HL-60 (cell line): Measurements from ENCODE around the gene MEIS1.

Source experiments
- DNase-seq, 2 experiments: peaks; one replicate each; pipeline ENCODE4 v3.0.0-alpha.2; 2010 to 2020; ENCODE audit warnings: low read depth in 1 of 2, low spot score in 1 of 2
- H3K27ac ChIP-seq: fragments of 250-450 bp; sonication (Bioruptor Pico); replicated peaks from 2 replicates; pipeline ENCODE4 v1.5.1; 2020; ENCODE audit warnings: mild to moderate bottlenecking, moderate library complexity
- H3K27me3 ChIP-seq: fragments of 250-450 bp; sonication (Bioruptor Pico); 2 replicates; pipeline ENCODE4 v1.5.1; 2021; ENCODE audit warnings: mild to moderate bottlenecking, moderate library complexity; ENCODE audit not compliant: insufficient read depth, poor library complexity, severe bottlenecking
- H3K4me3 ChIP-seq: replicated peaks from 2 replicates; pipeline ENCODE4 v1.5.1; 2011; ENCODE audit warnings: mild to moderate bottlenecking, control low read depth, low read length; ENCODE audit not compliant: insufficient read depth
- GABPA ChIP-seq: IDR thresholded peaks from 2 replicates; pipeline ENCODE4 v1.6.1; 2012; ENCODE audit warnings: low read depth
- POLR2AphosphoS5 ChIP-seq: IDR thresholded peaks from 2 replicates; pipeline ENCODE4 v1.6.1; 2012; ENCODE audit warnings: low read depth
- REST ChIP-seq: IDR thresholded peaks from 2 replicates; pipeline ENCODE4 v1.6.1; 2012; ENCODE audit warnings: low read depth; ENCODE audit not compliant: insufficient replicate concordance
- SPI1 ChIP-seq: IDR thresholded peaks from 2 replicates; pipeline ENCODE4 v1.6.1; 2012; ENCODE audit warnings: low read depth, mild to moderate bottlenecking, borderline replicate concordance
- TF ChIP-seq, protein P1 (sequence below): IDR thresholded peaks from one replicate; pipeline ENCODE4 v1.5.1; 2011; ENCODE audit warnings: low read length, control low read depth, inconsistent platforms; ENCODE audit not compliant: insufficient read depth

The MEIS1 gene

DNA sequence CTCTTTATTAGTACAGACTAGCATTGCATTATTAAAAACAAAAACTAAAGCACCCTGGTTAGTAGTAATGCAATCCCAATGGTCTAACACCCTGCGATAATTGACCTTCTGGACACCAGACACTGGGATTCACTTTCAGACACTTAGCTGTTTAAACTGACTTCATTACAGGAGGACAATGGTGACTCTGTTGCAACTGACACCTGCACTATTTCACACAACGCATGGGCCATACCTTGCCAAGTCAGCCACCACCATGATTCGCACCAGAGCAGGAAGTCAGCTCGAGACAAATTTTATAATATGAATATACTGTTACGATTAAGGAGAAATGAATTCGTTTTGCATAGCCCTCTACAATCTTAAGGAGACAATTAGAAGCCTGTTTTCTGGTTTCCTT lies 150.7 kb downstream of the MEIS1 start:
- DNase-seq = no peak
- peaks cover 32% of the 10 kb centered on the region for H3K27me3 ChIP-seq
- no peak overlapping the region for H3K27ac ChIP-seq
- H3K4me3 ChIP-seq = no peak overlapping the region
- TF ChIP-seq SPI1 (no peak), REST (no peak), GABPA (no peak), POLR2AphosphoS5 (no peak)
- TF ChIP-seq, protein P1, sequence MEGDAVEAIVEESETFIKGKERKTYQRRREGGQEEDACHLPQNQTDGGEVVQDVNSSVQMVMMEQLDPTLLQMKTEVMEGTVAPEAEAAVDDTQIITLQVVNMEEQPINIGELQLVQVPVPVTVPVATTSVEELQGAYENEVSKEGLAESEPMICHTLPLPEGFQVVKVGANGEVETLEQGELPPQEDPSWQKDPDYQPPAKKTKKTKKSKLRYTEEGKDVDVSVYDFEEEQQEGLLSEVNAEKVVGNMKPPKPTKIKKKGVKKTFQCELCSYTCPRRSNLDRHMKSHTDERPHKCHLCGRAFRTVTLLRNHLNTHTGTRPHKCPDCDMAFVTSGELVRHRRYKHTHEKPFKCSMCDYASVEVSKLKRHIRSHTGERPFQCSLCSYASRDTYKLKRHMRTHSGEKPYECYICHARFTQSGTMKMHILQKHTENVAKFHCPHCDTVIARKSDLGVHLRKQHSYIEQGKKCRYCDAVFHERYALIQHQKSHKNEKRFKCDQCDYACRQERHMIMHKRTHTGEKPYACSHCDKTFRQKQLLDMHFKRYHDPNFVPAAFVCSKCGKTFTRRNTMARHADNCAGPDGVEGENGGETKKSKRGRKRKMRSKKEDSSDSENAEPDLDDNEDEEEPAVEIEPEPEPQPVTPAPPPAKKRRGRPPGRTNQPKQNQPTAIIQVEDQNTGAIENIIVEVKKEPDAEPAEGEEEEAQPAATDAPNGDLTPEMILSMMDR = no peak

DNA sequence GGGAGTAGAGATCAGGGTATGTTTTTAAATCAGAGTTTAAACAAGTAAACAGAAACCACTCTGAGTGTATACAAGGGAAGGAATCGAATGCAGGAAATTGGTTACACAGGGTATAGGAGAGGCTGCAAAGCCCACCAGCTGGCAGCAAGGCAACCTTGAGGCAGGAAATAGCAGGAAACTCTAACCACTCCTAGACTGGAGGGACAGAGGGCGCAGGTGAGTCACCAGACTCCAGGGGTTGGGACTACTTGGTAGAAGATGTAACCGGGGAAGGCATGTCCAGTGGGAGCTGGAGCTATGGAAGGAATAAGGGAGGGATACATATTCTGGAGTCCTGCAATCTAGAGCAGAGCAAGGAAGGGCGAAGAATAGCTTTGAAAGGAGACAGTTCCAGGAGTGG lies 152.3 kb downstream of the MEIS1 start:
- Histone ChIP-seq H3K27ac (no peak overlapping the region), H3K27me3 (peaks cover 18% of the 10 kb centered on the region), H3K4me3 (no peak overlapping the region)
- DNase-seq = no peak
- no peak for TF ChIP-seq SPI1

DNA sequence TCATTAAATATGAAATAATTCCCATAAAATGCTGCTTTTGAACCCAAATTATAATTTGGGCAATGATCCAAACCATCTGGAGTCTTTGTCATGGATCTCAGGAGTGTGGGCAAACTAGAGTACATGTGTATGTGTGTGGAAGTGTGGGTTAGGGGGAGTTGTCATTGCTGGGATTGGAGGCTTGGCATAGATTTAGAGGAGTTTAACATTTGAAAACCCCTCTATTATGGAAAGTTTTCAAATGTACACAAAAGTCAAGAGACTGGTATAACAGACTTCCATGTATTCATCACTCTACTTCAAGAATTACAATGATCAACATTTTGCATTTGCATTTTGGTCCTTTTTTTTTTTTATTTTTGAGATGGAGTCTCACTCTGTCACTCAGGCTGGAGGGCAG lies 159.1 kb downstream of the MEIS1 start:
- no peaks in the 10 kb centered on the region for H3K27me3 ChIP-seq
- no peak for DNase-seq
- no peak overlapping the region for H3K27ac ChIP-seq
- H3K4me3 ChIP-seq = no peak overlapping the region
- TF ChIP-seq GABPA (no peak), REST (no peak), POLR2AphosphoS5 (no peak), SPI1 (no peak)
- TF ChIP-seq, protein P1 = no peak

DNA sequence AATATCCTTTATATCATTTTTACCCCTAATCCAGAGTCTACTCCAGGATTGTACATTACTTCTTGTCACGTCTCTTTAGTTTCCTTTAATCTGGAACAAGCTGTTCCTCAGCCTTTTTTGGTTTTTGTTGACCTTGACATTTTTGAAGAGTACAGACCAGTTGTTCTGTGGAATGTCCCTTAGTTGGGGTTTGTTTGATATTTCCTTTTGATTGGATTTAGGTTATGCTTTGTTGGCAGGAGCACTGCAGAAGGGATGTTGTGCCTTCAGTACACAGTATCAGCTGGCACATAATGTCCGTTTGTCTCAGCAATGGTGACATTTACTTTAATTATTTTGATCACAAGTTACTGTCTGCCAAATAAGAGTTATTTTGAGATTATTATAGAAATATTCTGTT lies 160.6 kb downstream of the MEIS1 start:
- no peak for DNase-seq
- Histone ChIP-seq H3K27me3 (no peaks in the 10 kb centered on the region), H3K4me3 (no peak overlapping the region), H3K27ac (no peak overlapping the region)
- TF ChIP-seq POLR2AphosphoS5 (no peak), GABPA (no peak), SPI1 (no peak), REST (no peak)
- TF ChIP-seq, protein P1 = no peak
